H1 (cell line): ENCODE measurements around the gene TMPRSS3.

ENCODE experiments used
- CTCF ChIP-seq, 3 experiments: IDR thresholded peaks; 1 replicate in 2 of 3; 2 replicates in 1 of 3; pipeline versions ENCODE4 v1.5.1 to v1.6.1; 2011; ENCODE audit warnings: low read length in 3 of 3, mild to moderate bottlenecking in 3 of 3, inconsistent platforms in 2 of 3, low read depth in 1 of 3, moderate library complexity in 1 of 3; ENCODE audit not compliant: insufficient read depth in 1 of 3; ENCODE audit errors: control extremely low read depth in 1 of 3
- POLR2AphosphoS5 ChIP-seq: IDR thresholded peaks from 2 replicates; pipeline ENCODE4 v1.6.1; 2011; ENCODE audit warnings: low read depth, low read length
- TAF1 ChIP-seq: IDR thresholded peaks from 2 replicates; pipeline ENCODE4 v1.6.1; 2011; ENCODE audit warnings: mild to moderate bottlenecking, low read depth, low read length

- no peak for TF ChIP-seq CTCF (IDR thresholded peaks at IDR 0.05; ENCODE audit: control extremely low read depth in 1 of 3, insufficient read depth in 1 of 3, low read depth in 1 of 3, low read length in 3 of 3)
- TF ChIP-seq POLR2AphosphoS5: no peak
- no peak for TF ChIP-seq TAF1
These were observed 2.4 kb downstream of the TMPRSS3 start for GRCh38 chr21:42393443-42393950.
